ENCODE results near the gene EGLN1. TPM values are rescaled to one million over a fixed set of nuclear protein-coding genes. Genes with fewer than 3 reads are reported as not detected.

Gene EGLN1
- polyA plus RNA-seq, 1 of the 3 experiments (the other 2 are of a cell fraction), result 10.7 TPM

DNA sequence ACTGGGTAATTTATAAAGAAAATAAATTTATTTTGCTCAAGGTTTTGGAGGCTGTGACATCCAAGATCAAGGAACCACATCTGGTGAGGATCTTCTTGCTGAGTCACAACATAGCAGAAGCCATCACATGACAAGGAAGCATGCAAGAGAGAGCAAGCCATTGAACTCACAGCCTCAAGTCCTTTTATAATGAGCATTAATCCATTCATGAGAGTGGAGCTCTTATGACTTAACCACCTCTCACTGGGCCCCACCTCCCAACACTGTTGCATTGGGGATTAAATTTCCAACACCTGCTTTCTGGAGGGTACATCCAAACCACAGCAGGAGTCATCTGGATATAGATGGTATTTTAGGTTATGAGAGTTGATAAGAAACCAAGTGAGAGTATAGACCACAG, 20.6 kb upstream of the EGLN1 start:
- Histone ChIP-seq H4K20me1 (ENCODE audit: insufficient read depth) (no peaks in the 10 kb centered on the region), H3K27ac (ENCODE audit: low read depth in 2 of 2, low read length in 1 of 2) (no peak overlapping the region), H3K27me3 (ENCODE audit: insufficient read depth) (no peaks in the 10 kb centered on the region), H3K36me3 (replicated peaks in 1 of 2; ENCODE audit: control insufficient read depth in 1 of 2, insufficient read depth in 2 of 2, low read length in 1 of 2) (no peaks in the 10 kb centered on the region), H3K79me2 (ENCODE audit: insufficient read depth) (no peaks in the 10 kb centered on the region), H3K4me2 (no peak overlapping the region), H3K9me3 (no peaks in the 10 kb centered on the region; the same call in 1 of the 2 replicates), H3K4me3 (ENCODE audit: low read depth in 2 of 2, low read length in 1 of 2) (no peak overlapping the region), H3F3A (replicated peaks; ENCODE audit: insufficient read depth) (no peaks in the 10 kb centered on the region), H3K4me1 (ENCODE audit: control insufficient read depth in 1 of 2, insufficient read depth in 2 of 2, low read depth in 1 of 2, low read length in 1 of 2) (no peaks in the 10 kb centered on the region), H3K9ac (no peak overlapping the region), H2AFZ (ENCODE audit: low read depth) (no peak overlapping the region), H3K9me2 (no peaks in the 10 kb centered on the region)
- DNase-seq, result no peak
- TF ChIP-seq POLR2AphosphoS5 (IDR thresholded peaks at IDR 0.05; ENCODE audit: low read depth, low read length) (no peak), TEAD4 (IDR thresholded peaks at IDR 0.05; ENCODE audit: borderline replicate concordance, insufficient read depth) (no peak), IRF3 (IDR thresholded peaks at IDR 0.05; ENCODE audit: low read depth, low read length) (no peak), FOXM1 (IDR thresholded peaks at IDR 0.05; ENCODE audit: low read depth) (no peak), TCF12 (IDR thresholded peaks at IDR 0.05) (no peak), GATA2 (CRISPR knock-in tag; IDR thresholded peaks at IDR 0.05) (no peak), RFX5 (IDR thresholded peaks at IDR 0.05; ENCODE audit: low read length) (no peak)
- TF ChIP-seq, protein P1, sequence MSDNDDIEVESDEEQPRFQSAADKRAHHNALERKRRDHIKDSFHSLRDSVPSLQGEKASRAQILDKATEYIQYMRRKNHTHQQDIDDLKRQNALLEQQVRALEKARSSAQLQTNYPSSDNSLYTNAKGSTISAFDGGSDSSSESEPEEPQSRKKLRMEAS (IDR thresholded peaks at IDR 0.05; ENCODE audit: low read depth), result no peak
- ChIA-PET CTCF (no interaction called here), POLR2A (no interaction called here)

DNA sequence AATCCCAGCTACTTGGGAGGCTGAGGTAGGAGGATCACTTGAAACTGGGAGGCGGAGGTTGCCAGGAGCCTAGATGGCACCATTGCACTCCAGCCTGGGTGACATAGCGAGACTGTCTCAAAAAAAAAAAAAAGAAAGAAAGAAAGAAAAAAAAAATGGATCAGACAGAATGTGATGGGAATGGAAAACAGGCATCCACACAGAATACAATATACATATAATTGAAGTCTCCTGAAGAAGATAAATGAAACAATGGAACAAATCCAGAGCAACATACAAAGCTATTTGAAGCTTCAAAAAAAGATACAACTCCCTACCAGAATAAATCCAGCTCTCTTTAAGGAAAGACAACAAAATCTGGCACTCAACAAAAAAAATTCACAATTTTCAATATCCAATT, 10.9 kb upstream of the EGLN1 start:
- 92% methylated on average over 2 of the region's 2 CpGs for WGBS (ENCODE audit: low lambda C conversion rate)
- Histone ChIP-seq H3F3A (replicated peaks; ENCODE audit: insufficient read depth) (no peaks in the 10 kb centered on the region), H4K20me1 (ENCODE audit: insufficient read depth) (no peaks in the 10 kb centered on the region), H2AFZ (ENCODE audit: low read depth) (no peak overlapping the region), H3K27me3 (ENCODE audit: insufficient read depth) (no peaks in the 10 kb centered on the region), H3K9me2 (no peaks in the 10 kb centered on the region), H3K9ac (no peak overlapping the region), H3K4me3 (ENCODE audit: low read depth in 2 of 2, low read length in 1 of 2) (no peak overlapping the region), H3K4me2 (no peak overlapping the region), H3K4me1 (ENCODE audit: control insufficient read depth in 1 of 2, insufficient read depth in 2 of 2, low read depth in 1 of 2, low read length in 1 of 2) (no peaks in the 10 kb centered on the region), H3K27ac (ENCODE audit: low read depth in 2 of 2, low read length in 1 of 2) (no peak overlapping the region), H3K9me3 (no peaks in the 10 kb centered on the region), H3K79me2 (ENCODE audit: insufficient read depth) (no peaks in the 10 kb centered on the region), H3K36me3 (replicated peaks in 1 of 2; ENCODE audit: control insufficient read depth in 1 of 2, insufficient read depth in 2 of 2, low read length in 1 of 2) (no peaks in the 10 kb centered on the region)
- CTCF ChIA-PET, result interaction anchor here (1.0 kb wide), 1 partner anchor 12 kb away, joined by 3 read pairs; no protein-coding TSS in a partner anchor
- TF ChIP-seq ELF1 (IDR thresholded peaks at IDR 0.05), result no peak
- TF ChIP-seq TCF12 (IDR thresholded peaks at IDR 0.05), result no peak
- no peak for TF ChIP-seq FOXJ3 (CRISPR knock-in tag; IDR thresholded peaks at IDR 0.05)
- no peak for TF ChIP-seq TEAD4 (IDR thresholded peaks at IDR 0.05; ENCODE audit: borderline replicate concordance, insufficient read depth)
- TF ChIP-seq SMC3 (IDR thresholded peaks at IDR 0.05; ENCODE audit: low read depth, low read length), result no peak
- no peak for TF ChIP-seq JUND (IDR thresholded peaks at IDR 0.05)
- no peak for TF ChIP-seq USF2 (IDR thresholded peaks at IDR 0.05; ENCODE audit: borderline replicate concordance, low read depth, low read length)
- TF ChIP-seq GABPA (IDR thresholded peaks at IDR 0.05; ENCODE audit: low read depth), result no peak
- no peak for TF ChIP-seq RXRA (IDR thresholded peaks at IDR 0.05; ENCODE audit: borderline replicate concordance, low read depth)
- TF ChIP-seq IRF3 (IDR thresholded peaks at IDR 0.05; ENCODE audit: low read depth, low read length), result no peak
- POLR2A ChIA-PET, result no interaction called here
- DNase-seq, result no peak

All from SK-N-SH (cell line).